Measurements from ENCODE around the gene NKAIN2. TPM values are rescaled to one million over a fixed set of nuclear protein-coding genes. Genes with fewer than 3 reads are reported as not detected.

NKAIN2 gene
- total RNA-seq, 1 experiment from 2014 or later: not detected

DNA sequence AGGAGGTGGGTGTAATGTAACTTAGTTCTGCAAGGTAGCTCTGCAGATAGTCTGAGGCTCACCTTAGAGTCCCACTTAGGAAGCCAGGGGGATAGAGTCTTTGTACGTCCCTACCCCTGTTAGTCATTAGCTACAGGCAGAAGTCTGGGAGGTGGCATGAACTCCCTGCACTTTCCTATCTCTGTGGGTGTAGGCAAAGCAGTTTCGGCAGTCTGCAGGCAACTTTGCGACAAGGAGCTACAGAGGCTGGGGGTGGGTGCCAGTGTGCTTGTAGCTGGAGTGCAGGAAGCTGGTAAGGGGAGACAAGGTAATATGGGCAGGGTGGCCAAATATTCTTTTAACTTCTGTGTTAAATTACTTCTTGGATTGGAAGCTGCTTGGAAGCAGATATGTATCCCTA lies 45.7 kb downstream of the NKAIN2 start:
- POLR2A ChIA-PET: no interaction called here
- no peak for DNase-seq (ENCODE audit: low read depth, low spot score)

DNA sequence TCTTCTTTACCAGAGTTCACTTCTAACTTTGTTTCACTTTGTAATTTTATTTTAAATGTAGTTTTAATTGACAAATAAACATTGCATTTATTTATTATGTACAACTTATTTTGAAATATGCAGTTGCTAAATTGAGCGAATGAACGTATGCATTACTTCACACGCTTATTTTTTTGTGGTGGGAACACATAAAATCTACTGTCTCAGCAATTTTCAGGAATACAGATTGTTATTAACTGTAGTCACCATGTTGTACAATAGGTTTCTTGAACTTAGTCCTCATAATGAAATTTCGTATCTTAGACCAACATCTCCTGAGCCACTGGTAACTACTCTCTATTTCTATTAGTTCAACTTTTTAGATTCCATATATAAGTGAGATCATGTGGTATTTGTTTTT lies 46.9 kb downstream of the NKAIN2 start:
- Histone ChIP-seq H3K36me3 (ENCODE audit: control insufficient read depth in 1 of 2, insufficient read depth in 2 of 2, low read length in 2 of 2) (no peaks in the 10 kb centered on the region), H3K4me3 (replicated peaks in 1 of 2; ENCODE audit: low read depth in 1 of 2, low read length in 2 of 2) (no peak overlapping the region), H3K9me3 (ENCODE audit: control insufficient read depth in 1 of 2, insufficient read depth in 1 of 2, low read depth in 1 of 2, low read length in 2 of 2) (no peaks in the 10 kb centered on the region), H3K79me2 (ENCODE audit: insufficient read depth, low read length) (no peaks in the 10 kb centered on the region), H3K27me3 (ENCODE audit: insufficient read depth, low read length) (no peaks in the 10 kb centered on the region), H3K9me2 (ENCODE audit: insufficient read depth) (no peaks in the 10 kb centered on the region), H3K27ac (ENCODE audit: low read depth, low read length) (no peak overlapping the region), H3K4me2 (ENCODE audit: low read length) (no peak overlapping the region), H4K20me1 (ENCODE audit: insufficient read depth) (no peaks in the 10 kb centered on the region; the same call in 1 of the 2 replicates), H2AFZ (ENCODE audit: low read depth, low read length, poor library complexity, severe bottlenecking) (no peak overlapping the region), H3K4me1 (ENCODE audit: control insufficient read depth in 1 of 2, insufficient read depth in 2 of 2, low read length in 2 of 2) (no peaks in the 10 kb centered on the region), H3K9ac (ENCODE audit: low read length) (no peak overlapping the region)
- ChIA-PET CTCF (no interaction called here), POLR2A (no interaction called here), RAD21 (ENCODE audit: low non-redundant PET in 1 of 2, low total read pairs in 2 of 2, uncharacterized antibody in 2 of 2, unreplicated experiment in 2 of 2) (no interaction called here)
- TF ChIP-seq, protein P1, sequence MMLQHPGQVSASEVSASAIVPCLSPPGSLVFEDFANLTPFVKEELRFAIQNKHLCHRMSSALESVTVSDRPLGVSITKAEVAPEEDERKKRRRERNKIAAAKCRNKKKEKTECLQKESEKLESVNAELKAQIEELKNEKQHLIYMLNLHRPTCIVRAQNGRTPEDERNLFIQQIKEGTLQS (IDR thresholded peaks at IDR 0.05): no peak
- TF ChIP-seq RAD21 (IDR thresholded peaks at IDR 0.05; ENCODE audit: low read depth): no peak
- TF ChIP-seq FOSL1 (IDR thresholded peaks at IDR 0.05; ENCODE audit: low read depth): no peak
- TF ChIP-seq EZH2 (IDR thresholded peaks at IDR 0.05): no peak
- TF ChIP-seq ZNF274 (IDR thresholded peaks at IDR 0.05; ENCODE audit: low read depth, low read length): no peak
- TF ChIP-seq JUND (IDR thresholded peaks at IDR 0.05): no peak
- no peak for TF ChIP-seq SIN3A (IDR thresholded peaks at IDR 0.05; ENCODE audit: low read depth)
- no peak for TF ChIP-seq ZFX (IDR thresholded peaks at IDR 0.05)
- no peak for TF ChIP-seq SP1 (IDR thresholded peaks at IDR 0.05; ENCODE audit: low read depth)
- intact Hi-C loops (cut with micrococcal nuclease): no loop called here
- DNase-seq (ENCODE audit: low read depth, low spot score) (no peak), ATAC-seq (no peak)
- BruUV-seq (replicated peaks): no TSS peak

More for the DNA sequence above, 45.7 kb downstream of the NKAIN2 start:
- Histone ChIP-seq H3K4me2 (ENCODE audit: low read length) (no peak overlapping the region), H3K36me3 (ENCODE audit: control insufficient read depth in 1 of 2, insufficient read depth in 2 of 2, low read length in 2 of 2) (no peaks in the 10 kb centered on the region), H3K9me2 (ENCODE audit: insufficient read depth) (no peaks in the 10 kb centered on the region), H3K4me1 (ENCODE audit: control insufficient read depth in 1 of 2, insufficient read depth in 2 of 2, low read length in 2 of 2) (no peaks in the 10 kb centered on the region), H3K27ac (ENCODE audit: low read depth, low read length) (no peak overlapping the region), H2AFZ (ENCODE audit: low read depth, low read length, poor library complexity, severe bottlenecking) (no peak overlapping the region), H4K20me1 (ENCODE audit: insufficient read depth) (no peaks in the 10 kb centered on the region; the same call in 1 of the 2 replicates), H3K27me3 (ENCODE audit: insufficient read depth, low read length) (no peaks in the 10 kb centered on the region), H3K4me3 (replicated peaks in 1 of 2; ENCODE audit: low read depth in 1 of 2, low read length in 2 of 2) (no peak overlapping the region), H3K9ac (ENCODE audit: low read length) (no peak overlapping the region), H3K79me2 (ENCODE audit: insufficient read depth, low read length) (no peaks in the 10 kb centered on the region), H3K9me3 (ENCODE audit: control insufficient read depth in 1 of 2, insufficient read depth in 1 of 2, low read depth in 1 of 2, low read length in 2 of 2) (no peaks in the 10 kb centered on the region)
- RAD21 ChIA-PET (ENCODE audit: low non-redundant PET in 1 of 2, low total read pairs in 2 of 2, uncharacterized antibody in 2 of 2, unreplicated experiment in 2 of 2): no interaction called here
- intact Hi-C loops (cut with micrococcal nuclease): no loop called here
- CTCF ChIA-PET: no interaction called here
- no TSS peak for BruUV-seq (replicated peaks)
- TF ChIP-seq, protein P1 (IDR thresholded peaks at IDR 0.05): no peak
- TF ChIP-seq POLR2AphosphoS5 (IDR thresholded peaks at IDR 0.05; ENCODE audit: low read depth, low read length): no peak
- ATAC-seq: no peak
